Erythroblast (primary cell): ENCODE measurements around the gene CAPRIN2.

ENCODE experiments used
- DNase-seq, 2 experiments: peaks; one replicate each; lab custom pipeline; 2025; lab: John Stamatoyannopoulos, UW
- GATA1 ChIP-seq: IDR thresholded peaks from 2 replicates; pipeline ENCODE4 v1.6.1; 2011; ENCODE audit warnings: low read depth, mild to moderate bottlenecking, control low read depth, low read length, moderate library complexity
- POLR2A ChIP-seq: IDR thresholded peaks from 2 replicates; pipeline ENCODE4 v1.6.1; 2011; ENCODE audit warnings: mild to moderate bottlenecking, low read length

Gene CAPRIN2, protein sequence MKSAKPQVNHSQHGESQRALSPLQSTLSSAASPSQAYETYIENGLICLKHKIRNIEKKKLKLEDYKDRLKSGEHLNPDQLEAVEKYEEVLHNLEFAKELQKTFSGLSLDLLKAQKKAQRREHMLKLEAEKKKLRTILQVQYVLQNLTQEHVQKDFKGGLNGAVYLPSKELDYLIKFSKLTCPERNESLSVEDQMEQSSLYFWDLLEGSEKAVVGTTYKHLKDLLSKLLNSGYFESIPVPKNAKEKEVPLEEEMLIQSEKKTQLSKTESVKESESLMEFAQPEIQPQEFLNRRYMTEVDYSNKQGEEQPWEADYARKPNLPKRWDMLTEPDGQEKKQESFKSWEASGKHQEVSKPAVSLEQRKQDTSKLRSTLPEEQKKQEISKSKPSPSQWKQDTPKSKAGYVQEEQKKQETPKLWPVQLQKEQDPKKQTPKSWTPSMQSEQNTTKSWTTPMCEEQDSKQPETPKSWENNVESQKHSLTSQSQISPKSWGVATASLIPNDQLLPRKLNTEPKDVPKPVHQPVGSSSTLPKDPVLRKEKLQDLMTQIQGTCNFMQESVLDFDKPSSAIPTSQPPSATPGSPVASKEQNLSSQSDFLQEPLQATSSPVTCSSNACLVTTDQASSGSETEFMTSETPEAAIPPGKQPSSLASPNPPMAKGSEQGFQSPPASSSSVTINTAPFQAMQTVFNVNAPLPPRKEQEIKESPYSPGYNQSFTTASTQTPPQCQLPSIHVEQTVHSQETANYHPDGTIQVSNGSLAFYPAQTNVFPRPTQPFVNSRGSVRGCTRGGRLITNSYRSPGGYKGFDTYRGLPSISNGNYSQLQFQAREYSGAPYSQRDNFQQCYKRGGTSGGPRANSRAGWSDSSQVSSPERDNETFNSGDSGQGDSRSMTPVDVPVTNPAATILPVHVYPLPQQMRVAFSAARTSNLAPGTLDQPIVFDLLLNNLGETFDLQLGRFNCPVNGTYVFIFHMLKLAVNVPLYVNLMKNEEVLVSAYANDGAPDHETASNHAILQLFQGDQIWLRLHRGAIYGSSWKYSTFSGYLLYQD

DNA sequence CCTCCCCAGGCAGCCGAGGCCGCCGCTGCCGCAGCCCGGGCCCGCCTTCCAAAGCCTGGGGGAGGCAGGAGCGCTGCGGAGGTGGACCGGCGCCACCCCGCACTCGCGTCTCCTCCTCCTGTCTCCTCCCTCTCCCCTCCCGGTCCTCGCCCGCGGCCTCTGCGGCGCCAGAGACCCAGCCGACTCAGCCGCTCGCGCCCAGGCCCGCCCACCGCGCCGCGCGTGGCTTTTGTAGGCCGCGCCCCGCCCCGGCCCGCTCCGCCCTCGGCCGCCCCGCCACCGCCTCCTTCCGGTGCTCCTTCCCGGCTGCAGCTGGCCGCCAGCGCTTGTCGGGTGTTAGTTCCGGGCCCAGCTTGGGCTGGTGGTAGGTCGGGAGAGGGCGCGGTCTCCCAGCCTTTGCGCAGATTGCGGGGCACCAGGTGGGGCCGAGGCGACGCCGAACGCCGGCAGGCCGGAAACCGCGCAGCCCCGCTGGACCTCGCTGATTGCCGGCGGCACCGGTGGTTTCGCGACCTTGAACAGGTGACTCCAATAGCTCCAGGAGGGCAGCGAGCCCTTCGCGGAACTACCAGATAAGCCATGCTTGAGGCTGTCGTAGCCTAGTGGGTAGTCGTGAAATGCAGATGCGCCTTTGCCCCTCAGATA, at the start of gene CAPRIN2:
Gene CAPRIN2 (minus strand): TSS at position 202 of the 645 bp plus-strand sequence. CDS start 1,431 bp downstream, outside the sequence.
- TF ChIP-seq POLR2A (peak; percentile 83), GATA1 (no peak)
- DNase-seq, result peak; percentile 95 to 98

DNA sequence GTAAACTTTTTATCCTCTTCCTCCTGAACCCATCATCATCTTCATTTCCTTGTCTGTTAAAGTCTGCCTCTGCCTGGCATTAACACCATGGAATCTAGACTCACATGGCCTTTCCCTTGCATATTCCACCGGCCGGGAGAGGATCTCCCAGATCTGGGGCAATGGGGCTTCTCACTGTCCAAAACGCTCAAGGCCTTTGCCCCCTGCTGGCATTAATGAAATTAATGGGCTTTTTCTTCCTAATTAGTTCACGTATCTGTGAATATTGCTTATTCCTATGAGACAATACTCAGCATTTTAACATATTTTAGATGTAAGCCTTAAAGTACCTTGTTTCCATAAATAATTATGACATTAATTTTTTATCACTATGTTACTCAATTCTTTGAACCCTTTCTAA, 42.9 kb upstream of the CAPRIN2 start:
- DNase-seq, result peak; percentile 5 to 6
- no peak for TF ChIP-seq POLR2A
- no peak for TF ChIP-seq GATA1

DNA sequence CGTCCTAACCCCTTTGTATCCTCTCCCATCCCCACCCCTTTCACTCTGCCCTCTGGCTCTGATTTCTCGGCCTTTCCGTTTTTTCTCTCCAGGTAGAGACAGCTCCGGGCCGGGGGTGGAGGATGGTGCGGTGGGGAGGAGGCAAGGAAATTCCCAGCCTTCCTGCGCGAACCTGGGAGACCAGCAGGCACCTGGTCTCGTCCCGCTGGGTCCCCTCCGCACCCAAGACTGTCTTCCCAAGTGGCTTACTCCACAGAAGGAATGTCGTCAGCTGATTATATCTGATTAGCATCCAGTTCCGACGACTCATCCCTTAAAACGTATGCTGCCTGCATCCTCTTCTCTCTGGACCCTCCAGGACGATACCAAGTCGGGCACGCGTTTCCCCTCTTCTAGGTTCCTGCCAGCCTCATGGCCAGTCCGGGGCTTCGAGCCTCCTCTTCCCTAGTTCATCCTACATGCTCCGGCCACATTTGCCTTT, 42.2 kb upstream of the CAPRIN2 start:
- DNase-seq, result no peak
- TF ChIP-seq POLR2A (no peak), GATA1 (no peak)

- no peak for TF ChIP-seq GATA1
- DNase-seq, result no peak
Observed at GRCh38 chr12:30796313-30796780, 41.6 kb upstream of the CAPRIN2 start.

DNA sequence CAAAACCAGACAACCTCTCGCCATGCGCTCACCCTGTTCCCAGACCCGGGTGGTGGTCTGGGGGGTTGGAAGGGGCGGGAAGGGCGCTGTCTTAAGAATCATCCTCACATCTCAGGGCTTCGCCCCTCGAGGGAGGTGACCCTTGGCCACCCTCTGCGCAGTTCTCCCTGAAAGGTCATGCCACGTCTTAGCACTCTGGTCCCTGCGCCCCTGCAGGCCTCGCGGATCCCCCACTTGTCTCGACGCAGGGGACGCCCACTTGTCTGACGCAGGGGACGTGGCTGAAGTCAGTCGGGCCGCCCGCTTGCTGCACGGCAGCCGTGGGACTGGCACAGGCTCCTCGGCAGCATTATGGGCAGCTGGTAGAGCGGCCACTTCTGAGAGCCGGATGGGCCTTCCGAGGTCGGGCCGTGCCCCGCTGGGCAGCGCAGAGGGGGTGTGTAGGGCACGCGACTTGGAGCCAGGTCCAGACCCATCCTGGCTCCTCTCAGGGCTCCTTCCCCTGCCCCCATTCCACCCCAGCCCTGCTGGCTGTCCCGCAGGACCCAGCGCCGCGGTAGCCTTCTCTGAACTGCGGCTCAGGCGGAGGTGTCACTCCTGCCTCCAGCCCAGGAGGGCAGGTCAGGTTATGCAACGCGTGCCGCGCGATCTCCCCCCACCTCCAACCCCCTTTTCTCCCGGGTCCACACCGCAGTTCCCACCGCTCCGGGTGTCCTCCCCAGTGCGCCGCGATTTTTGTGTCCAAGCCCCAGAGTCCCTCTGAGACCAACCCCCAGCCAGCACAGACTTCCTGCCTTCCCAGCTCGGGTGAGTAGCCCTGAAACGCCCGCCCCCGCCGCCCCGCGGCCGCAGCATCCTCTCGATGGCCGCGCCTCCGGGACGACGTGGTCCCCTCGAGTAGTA, 40.9 kb upstream of the CAPRIN2 start:
- DNase-seq, result peak; percentile 17 to 21
- TF ChIP-seq POLR2A (peak; percentile 37), GATA1 (no peak)

DNA sequence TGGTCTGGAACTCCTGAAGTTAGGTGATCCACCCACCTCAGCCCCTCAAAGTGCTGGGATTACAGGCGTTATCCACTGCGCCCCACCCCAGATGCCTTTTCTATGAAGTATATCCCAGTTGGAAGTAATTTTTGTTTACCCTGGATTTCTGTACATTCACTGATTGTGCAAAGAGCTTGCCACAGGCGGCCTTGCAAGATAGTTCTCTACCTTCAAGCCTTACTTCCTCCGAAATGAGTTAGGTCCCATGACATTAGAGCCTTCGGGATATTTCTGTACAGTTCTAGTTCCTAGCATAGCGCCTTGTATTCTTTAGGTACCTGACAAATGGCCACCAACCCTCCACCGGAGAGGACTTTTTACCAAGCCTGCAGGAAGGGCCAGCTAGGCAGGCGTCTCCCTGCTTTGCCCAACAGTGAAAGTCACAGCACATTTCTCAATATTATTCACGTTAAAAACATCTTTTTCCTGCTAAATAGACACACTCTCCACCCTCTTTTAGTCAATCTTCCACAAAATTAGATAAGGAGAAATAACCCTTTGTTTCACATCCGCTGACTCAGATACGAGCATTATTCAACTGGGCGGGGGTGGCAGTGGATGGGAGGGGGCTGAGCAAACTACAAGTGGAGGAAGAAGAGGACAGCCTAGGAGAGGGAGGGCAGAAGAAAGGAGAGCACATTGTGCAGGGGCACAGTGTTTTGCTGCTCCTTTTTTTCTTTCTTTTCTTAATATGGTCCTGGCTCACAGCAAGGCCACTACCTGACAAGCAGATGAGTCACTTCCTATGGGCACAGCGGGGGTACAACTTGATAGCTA, 40.0 kb upstream of the CAPRIN2 start:
- peak in 1 of 2 experiments; percentile 19 for DNase-seq
- TF ChIP-seq GATA1 (no peak), POLR2A (no peak)

DNA sequence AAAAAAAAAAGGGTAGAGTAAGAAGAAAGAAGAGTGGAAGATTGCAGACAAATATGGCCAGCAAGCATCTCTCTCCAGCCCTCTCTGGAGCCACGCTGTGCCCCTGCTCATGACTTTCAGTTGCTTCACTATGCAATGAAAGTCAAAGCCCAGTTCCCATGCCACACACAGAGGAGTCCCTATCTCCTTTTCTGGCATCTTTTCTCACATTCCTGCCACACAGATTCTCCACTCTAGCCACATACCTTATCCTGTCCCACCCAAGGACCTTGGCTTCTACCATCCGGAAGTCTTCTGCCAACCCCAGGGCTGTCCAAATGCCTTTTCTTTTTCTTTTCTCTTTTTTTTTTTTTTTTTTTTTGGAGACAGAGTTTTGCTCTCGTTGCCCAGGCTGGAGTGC, 39.3 kb upstream of the CAPRIN2 start:
- TF ChIP-seq GATA1 (no peak), POLR2A (no peak)
- DNase-seq, result no peak

DNA sequence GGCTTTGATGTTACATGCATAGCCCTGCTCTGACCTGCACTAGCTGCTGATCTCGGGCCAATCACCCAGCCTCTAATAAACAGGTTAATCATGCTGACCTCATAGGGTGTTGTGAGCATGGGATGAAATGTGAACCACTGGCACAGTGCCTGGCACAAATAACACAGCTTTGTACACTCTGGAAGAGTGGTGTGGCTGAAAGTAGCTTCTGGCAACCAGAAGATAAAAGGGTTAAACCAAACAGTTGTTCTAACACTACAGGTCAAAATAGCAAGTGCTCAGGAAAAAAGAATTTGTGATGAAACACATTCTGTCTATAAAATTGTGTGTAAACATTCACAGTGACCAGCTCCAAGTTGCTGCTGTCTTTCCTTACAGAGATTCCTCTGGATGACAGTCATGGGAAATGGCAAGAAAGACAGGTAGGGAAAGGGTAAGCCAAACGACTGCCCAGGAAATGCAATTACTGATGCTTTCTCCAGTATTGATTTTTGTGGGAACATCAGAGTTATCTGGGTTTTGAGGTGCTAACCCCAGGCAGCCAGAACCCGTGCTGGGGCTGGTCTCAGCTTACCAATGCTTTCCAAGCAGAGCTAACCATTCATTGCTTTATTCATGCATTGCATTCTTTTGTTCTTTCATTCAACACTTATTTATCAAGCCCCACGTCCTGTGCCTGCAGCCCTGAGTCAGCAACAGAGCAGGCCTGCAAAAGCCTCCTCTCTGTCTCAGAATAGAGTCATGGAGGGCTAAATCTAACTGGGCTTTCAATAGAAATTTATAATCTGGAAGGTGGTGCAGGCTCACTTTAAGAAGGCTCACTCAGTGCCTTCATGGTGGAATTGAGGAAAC, 38.1 kb upstream of the CAPRIN2 start:
- no peak for DNase-seq
- TF ChIP-seq GATA1 (no peak), POLR2A (no peak)

- no peak for TF ChIP-seq GATA1
- TF ChIP-seq POLR2A, result no peak
- DNase-seq, result no peak
Observed at GRCh38 chr12:30792085-30792484, 37.3 kb upstream of the CAPRIN2 start.

GRCh38 chr12:30788754-30789153, 34.0 kb upstream of the CAPRIN2 start:
- no peak for TF ChIP-seq GATA1
- no peak for TF ChIP-seq POLR2A
- no peak for DNase-seq

- TF ChIP-seq POLR2A (no peak), GATA1 (no peak)
- DNase-seq, result no peak
Observed at GRCh38 chr12:30785630-30786029, 30.9 kb upstream of the CAPRIN2 start.
